HG03066 (cell line): ENCODE data around the gene PRKAR1B.
A peak's percentile ranks its signal among the peaks of the same experiment; 100 is the strongest.

ENCODE experiments used
- ATAC-seq: cut with Tn5 transposase; IDR thresholded peaks from one replicate; pipeline ENCODE4 v1.9.1; 2021; ENCODE audit warnings: low read depth; ENCODE audit not compliant: unreplicated experiment

Gene PRKAR1B

DNA sequence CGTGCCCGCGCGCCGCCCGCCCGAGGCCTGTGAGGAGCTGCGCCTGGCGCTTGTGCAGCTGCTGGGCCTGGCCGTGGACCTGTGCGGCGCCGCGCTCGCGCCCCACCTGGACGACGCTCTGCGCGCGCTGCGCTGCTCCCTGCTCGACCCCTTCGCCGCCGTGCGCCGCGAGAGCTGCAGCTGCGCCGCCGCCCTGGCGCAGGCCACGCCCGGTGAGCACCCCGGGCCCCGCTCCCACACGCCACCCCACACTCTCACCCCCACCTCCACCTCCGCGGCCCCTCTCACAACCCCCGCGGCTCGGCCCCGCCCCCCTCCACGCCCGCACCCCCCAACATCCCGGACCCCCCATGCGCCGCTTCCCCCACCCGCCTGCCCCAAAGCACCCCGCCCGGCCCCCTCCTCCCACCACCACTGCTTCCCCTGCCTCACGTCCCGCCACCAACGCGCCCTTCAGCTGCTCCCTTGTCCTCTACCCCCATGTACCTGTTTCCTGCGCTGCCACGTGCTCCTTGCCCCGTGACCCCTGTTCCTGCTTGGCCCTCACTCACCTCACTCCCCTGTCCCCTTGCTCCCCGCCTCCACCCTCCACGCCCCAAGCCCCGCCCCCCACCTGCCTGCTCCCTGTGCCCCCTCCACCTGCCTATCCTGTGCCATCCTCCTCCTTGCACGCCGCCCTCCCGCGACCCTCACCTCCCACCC lies at the start of gene PRKAR1B:
Gene PRKAR1B, minus strand, starts transcription at position 178 of the 702 bp plus-strand sequence. CDS start 15,776 bp downstream, outside the sequence.
- ATAC-seq = peak; percentile 48

DNA sequence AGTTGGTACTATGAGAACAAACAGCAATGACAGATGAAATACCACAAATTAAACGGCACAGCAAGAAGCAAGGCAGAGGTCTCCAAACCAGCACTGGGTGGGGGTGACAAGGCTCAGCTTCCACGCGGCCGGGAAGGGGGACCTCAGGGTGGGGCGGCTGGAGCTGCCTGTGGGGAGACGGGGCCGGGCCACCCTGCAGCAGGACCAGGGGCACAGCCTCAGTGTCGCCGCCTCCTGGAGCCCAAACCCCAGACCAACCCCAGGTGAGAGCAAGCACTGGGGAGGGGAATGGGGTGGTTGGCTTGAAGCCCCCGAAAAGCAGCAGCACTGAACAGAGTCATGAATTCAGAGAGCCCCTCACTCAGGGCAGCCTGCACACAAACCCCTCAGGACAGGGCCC lies 49.3 kb upstream of the PRKAR1B start:
- no peak for ATAC-seq

DNA sequence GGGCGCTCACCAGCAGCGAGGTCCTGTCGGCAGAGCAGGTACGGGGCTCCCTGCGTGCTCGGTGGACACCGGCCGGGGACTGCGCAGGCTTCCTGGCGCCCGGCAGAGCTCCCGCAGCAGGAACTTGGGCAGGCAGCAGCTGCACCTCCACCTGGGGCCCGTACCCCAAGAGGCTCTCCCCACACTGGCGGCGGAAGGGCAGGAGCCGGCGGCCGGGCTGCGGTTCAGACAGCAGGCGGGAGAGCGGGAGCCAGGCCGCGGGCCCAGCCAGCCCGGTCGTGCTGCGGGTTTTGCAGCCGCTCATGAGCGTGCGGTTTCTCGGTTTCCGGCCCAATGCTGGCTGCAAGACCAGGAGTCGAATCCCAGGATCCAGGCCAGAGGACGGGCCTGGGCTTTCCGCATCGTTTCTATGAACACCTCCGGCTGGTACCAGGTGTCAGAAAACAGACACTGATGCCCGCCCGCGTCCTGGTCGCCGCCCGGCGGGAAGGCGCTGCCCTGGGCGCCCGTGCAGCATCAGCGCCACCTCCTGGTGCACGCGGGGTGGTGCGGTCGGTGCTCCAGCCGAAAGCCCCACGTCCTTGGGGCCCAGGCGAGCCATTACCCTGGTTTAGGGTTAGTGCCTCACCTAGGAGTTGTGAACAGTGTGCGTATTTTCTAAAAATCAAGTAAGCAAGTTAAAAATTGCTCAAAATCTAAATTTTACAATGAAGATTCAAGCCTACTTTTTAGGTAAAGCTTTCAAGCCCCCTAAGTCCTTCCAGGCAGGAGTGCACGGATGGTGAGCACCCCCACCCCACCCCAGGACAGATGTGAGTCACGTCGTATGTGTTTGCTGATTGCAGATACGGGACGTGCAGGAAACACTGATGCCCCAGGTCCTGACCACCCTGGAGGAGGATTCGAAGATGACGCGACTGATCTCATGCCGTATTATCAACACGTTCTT lies 47.4 kb upstream of the PRKAR1B start:
- ATAC-seq = no peak

DNA sequence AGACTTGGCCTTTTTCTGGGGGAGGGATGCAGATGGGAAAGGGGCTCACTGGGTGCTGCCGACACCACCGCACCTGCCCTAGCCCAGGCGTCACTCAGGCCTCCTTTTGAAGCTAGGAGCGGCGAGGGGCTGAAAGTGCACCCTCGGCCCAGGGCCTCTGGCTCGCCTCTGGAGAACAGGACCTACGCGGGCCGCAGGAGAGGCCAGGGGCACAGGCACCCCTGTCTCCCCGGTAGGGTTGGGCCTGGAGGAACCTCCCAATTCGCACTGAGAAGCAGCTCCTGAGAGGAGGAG lies 46.5 kb upstream of the PRKAR1B start:
- no peak for ATAC-seq

DNA sequence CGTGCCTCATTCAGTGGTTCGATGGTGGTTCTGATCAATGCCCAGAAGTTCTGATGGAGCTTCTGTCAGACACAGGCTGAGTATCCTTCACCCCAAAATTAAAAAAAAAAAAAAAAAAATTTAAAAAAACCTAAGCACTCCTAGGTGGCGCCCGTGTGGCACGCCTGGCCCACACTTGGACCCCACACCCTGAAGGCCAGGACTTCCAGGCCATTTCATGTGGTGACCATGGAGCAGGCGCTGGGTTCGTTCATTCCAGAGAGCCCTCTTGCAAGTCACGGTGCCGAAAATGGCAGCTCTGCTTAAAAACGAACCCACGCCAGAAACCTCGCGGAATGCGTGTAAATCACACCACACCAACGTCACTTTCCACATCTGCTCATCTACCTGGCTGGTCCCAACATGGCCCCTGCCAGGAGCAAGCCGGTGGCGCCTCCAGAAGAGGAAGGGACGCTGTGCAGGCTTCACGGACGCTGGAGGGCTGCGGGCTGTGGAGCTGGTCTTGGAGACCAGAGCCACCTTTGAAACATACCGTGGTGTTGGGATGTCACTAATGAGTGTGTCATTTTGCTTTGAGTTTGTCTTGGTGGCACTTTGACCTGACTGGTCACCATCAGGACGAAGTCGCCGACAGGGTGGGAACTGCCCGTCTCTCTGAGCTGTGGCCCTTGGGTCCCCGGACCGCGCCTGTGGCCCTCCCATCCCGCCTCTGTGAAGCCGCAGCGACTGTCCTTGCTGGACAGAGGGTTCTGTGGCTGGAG lies 46.0 kb upstream of the PRKAR1B start:
- ATAC-seq = no peak

DNA sequence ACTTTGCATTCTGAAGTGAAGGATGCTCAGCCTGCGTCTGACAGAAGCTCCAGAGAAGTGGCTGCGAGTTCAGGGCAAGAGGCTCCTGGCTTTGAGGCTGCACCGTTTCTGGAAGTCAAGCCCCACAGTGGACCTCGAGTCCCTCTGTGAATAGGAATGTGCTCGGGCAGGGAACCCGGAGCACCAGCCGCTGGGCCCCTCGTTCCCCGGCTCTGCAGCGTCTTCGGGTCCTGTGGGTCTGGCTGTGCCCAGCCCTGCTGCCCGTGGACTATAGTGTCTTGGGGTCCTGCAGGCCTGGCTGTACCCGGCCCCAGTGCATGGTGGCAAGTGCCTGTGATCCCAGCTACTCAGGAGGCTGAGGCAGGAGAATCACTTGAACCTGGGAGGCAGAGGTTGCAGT lies 45.3 kb upstream of the PRKAR1B start:
- no peak for ATAC-seq

DNA sequence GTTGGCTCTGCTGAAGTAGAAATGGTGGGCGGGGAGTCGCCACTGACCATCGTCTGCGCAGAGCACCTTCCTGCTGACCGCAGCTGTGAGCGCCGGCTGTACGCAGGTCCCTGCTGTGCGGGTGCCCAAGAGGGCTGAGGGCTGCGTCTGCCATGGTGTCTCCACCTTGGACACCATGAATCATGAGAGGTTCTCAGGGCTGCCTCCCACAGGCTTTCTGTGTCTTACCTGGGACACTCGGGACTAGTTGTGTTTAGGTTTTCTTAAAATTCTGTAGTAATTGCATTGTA lies 44.9 kb upstream of the PRKAR1B start:
- ATAC-seq = no peak

DNA sequence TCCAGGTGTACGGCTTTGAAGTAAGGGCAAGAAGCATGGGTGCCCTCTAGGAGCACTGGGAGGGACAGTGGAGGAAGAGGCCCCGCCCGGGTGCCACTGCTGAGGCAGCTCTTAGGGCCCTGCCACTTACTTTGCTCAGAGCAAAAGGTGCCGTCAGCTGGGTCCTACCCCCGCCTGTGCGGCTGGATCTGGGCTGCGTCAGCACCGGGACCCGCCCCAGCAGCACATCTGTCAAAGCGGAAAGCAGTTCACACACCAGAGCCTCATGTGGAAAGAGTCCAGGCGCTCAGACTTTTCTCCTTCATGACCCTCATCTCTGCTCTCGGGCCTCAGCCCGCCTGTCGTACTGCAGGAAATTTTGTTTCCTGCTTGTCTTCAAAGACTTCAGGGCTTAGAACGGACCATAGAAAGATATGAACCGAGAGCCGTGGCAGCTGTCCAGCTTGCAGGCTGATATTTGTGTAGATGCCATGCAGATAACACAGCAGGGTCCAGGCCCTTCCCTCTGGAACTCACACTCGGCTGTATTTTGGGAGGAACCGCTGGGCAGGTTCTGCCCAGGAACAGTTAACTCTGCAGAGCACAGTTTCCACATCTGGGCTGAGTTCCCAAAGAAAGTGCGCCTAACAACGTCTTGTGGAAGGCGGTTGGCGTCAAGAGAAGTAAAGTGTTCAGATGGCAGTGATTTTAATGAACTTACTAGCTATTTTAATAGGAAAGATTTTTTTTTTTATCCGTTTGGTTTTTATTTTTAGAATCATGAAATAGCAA lies 44.3 kb upstream of the PRKAR1B start:
- ATAC-seq = no peak

DNA sequence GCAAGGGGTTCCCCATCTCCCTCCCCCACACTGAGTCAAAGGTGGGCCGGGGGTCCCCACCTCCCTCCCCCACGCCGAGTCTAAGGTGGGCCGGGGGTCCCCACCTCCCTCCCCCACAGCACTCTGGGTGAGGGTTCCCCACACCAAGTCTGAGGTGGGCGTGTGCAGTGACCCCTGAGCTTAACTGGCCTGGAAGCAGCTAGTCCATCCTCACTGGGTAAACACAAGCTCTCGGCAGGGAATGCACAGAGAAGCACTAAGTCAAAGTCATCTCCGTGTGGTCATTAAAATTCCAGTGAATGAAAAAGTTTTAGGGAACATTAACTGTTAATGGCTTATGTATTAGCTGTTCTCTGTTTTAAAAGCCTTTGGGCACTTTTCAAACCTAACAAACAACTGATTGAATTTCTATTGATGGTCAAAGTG lies 43.7 kb upstream of the PRKAR1B start:
- no peak for ATAC-seq

DNA sequence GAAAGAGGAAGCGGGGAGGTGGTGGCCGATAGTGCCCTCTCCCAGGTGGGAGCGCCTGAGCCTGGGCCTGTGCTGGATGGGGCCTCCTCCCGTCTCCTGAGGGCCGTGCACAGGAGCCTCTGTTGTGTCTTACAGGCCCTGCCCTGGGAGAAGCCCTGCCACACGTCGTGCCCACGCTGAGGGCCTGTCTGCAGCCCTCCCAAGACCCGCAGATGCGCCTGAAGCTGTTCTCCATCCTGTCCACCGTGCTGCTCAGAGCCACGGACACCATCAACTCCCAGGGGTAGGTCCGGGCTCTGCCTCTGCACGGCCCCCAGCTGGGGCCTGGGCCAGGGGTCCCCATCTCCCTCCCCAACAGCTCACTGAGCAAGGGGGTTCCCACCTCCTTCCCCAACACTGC lies 43.3 kb upstream of the PRKAR1B start:
- no peak for ATAC-seq

DNA sequence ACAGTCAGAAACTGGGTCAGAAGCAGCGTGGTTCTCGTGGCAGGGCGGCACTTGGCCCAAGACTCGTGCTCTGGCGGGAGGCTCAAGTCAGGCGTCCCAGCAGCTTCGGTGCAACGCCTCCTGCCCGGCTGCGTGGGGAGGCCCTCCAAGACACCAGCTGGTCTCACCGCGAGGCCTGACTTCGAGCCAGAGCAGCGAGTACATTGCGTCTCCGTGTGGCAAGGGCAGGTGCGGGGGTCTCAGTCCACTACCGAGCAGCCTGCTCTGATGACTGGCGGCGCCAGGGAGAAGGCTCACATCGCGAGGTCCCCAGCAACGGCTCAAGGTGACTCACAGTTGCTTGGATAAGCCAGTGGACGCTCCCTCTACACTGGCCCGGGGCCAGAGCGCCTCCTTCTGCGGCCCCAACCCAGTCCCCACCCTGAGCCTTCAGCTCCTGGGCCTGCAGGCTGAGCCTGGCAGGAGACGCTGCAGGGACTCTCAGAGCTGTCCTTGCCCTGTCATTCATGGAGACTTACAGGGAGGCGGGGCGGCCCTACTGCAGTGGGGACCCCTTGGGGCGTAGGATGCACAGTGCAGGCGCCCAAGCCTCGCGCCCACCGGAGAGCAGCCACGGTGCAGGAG lies 41.9 kb upstream of the PRKAR1B start:
- ATAC-seq = no peak

DNA sequence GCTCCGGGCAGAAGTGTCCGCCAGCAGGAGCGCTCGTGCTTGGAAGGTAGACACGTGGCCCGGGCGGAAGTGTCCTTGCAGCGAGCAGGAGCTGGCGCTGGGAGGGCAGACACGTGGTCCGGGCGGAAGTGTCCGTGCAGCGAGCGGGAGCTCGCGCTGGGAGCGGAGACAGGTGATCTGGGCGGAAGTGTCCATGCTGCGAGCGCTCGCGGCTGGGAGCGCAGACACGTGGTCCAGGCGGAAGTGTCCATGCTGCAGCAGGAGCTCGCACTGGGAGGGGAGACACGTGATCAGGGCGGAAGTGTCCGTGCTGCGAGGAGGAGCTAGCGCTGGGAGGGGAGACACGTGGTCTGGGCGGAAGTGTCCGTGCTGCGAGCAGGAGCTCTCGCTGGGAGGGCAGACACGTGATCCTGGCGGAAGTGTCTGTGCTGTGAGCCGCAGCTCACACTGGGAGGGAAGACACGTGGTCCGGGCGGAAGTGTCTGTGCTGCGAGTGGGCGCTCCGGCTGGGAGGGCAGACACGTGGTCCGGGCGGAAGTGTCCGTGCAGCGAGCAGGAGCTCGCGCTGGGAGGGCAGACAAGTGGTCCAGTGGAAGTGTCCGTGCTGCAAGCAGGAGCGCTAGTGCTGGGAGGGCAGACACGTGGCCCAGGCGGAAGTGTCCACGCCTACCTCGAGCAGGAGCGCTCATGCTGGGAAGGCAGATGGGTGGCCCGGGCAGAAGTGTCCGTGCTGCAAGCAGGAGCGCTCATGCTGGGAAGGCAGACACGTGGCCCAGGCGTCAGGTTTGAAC lies 41.1 kb upstream of the PRKAR1B start:
- ATAC-seq = no peak

DNA sequence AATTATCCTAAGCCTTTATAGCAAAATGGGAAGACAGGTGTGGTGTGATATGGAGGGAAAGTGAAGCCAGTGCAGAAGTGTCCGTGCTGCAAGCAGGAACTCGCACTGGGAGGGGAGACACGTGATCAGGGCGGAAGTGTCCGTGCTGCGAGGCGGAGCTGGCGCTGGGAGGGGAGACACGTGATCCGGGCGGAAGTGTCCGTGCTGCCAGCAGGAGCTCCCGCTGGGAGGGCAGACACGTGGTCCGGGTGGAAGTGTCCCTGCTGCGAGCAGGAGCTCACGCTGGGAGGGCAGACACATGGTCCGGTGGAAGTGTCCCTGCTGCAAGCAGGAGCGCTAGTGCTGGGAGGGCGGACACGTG lies 40.5 kb upstream of the PRKAR1B start:
- no peak for ATAC-seq

DNA sequence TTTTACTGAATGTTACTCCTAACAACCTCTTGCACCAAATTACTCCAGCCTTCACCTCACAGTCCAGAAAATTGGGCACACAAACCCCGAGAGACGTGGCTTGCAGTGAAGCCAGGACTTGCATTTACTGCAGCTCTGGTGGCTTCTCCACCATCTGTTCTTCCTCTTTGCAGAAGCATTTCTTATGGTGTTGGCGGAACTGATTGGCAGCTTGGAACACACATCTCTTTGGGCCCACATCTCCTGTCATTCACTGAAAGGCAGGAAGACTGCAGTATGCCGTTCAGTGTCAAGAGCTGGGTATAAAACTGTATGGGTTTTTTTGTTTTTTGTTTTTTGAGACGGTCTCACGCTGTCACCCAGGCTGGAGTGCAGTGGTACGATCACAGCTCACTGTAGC lies 38.3 kb upstream of the PRKAR1B start:
- ATAC-seq = no peak

DNA sequence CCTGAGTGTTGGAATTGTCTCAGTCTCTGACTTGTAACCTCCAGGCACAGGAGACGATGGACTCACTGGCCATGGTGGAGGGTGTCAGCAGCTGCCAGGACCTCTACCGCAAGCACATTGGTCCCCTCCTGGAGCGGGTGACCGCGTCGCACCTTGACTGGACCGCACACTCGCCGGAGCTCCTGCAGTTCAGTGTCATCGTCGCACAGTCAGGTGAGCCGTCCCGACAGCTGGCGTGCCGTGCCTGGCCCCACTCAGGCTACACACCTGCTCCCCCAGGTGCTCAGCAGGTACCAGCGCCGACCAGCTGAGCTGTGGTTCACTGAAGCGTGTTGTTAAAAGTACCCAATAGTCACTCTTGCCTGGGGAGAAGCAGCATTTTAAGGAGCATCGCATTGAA lies 36.7 kb upstream of the PRKAR1B start:
- ATAC-seq = no peak

DNA sequence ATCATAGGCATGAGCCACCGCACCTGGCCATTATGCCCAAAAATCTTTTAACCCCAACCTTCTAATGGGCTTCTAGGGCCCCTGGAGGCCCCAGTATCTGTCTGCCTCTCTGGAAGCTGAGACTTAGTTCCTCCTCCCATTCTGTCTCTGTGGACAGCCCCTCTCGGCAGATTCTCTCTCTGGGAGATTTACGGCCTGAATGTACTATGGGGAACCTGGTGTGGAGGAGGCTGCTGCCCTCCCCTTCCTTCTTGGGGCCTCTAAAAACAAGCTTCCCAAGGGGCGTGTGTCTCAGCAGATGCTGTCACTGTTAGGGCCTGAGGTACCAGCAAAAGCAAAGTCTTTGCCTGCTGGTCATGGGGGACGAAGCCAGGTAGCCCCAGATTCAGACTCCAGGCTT lies 35.8 kb upstream of the PRKAR1B start:
- no peak for ATAC-seq

DNA sequence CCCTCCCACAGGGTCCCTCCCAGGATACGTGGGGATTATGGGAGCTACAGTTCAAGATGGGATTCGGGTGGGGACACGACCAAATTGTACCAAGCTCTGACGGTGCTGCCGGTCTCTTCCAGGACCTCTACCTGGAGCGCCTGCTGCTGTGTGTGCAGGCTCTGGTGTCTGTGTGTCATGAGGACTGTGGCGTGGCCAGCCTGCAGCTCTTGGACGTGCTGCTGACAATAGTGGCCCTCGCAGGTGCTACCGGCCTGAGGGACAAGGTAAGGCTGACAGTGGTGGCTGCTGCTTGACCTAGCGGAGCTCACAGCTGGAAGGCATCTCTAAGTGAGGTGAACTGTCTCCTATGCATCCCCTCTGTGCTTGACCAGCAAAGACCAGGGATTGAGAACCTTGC lies 34.5 kb upstream of the PRKAR1B start:
- ATAC-seq = no peak

DNA sequence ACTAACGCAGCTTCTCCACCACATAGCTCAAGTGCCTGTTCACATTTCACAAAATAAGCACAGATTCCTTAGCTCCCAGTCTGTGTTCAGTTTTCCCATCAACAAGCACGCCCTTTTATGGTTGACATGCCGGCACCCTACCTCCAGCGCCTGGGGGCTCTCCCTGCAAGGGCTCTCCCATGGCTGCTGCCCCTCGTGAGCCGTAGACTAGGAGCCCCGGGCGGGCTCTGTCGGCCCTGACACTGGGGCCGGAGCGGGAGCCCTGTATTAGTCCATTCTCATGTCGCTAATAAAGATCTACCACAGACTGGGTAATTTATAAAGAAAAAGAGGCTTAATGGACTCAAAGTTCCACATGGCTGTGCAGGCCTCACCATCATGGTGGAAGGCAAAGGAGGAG lies 34.0 kb upstream of the PRKAR1B start:
- no peak for ATAC-seq

DNA sequence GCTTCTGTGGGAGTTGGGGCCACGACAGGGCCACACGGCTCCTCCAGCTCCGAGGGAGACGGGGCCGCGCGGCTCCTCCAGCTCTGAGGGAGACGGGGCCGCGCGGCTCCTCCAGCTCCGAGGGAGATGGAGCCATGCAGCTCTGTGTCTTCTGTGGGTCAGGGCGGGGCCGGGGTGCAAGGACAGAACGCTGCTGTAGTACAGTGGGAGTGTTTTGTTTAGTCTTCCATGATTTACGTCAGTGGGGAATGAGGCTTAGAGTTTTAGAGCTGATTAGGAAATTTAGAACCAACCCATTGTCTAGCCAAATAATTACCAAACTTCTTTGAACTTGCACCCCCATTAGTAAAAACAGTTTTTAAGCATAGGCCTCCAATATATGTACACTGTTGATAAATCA lies 32.9 kb upstream of the PRKAR1B start:
- ATAC-seq = no peak

DNA sequence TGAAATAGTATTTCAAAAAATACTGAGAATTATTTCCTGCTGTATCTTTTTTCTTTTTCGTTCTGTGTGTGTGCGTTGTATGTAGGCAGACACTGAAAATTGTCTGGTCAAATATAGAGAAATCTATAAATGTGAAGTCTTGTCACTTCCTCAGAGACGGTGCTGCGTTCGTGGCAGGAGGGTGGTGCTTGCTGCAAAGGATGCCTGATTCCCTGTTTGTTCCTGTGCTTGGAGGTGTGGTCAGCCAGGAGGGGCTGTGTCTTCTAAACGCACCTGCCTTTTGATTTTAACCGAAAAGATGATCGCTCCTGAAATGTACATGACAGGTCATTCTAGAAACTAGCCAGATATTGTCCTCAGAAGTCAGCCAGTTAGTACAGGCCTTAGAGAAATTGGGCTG lies 32.5 kb upstream of the PRKAR1B start:
- no peak for ATAC-seq
